Caco-2 (cell line): ENCODE results near the gene HOXB2. TPM values are rescaled to one million over a fixed set of nuclear protein-coding genes. Genes with fewer than 3 reads are reported as not detected.

Source experiments
- BruUV-seq: library from RNA; stranded (reverse); fragments of 400-500 nt; replicated peaks from 2 replicates; lab custom pipeline; 2021; lab: Mats Ljungman, UMichigan
- CTCF ChIA-PET: fragments of 300-600 bp; sonication (Branson Sonifier 250); formaldehyde crosslinking; loops from one replicate; lab custom pipeline; 2022; ENCODE audit warnings: antibody characterized with exemption; lab: Charles Lee
- POLR2A ChIA-PET: fragments of 300-600 bp; sonication (Branson Sonifier 250); formaldehyde crosslinking; loops from one replicate; lab custom pipeline; 2022; ENCODE audit warnings: antibody characterized with exemption; lab: Charles Lee
- DNase-seq, 2 experiments: peaks; one replicate each; pipeline versions ENCODE4 v3.0.0 to v3.0.0-alpha.2; 2020 to 2022
- H3K27me3 ChIP-seq: replicated peaks from 2 replicates; pipeline ENCODE4 v1.6.0; 2011; ENCODE audit warnings: low read length; ENCODE audit not compliant: control insufficient read depth, insufficient read depth
- H3K36me3 ChIP-seq: 2 replicates; pipeline ENCODE4 v1.5.1; 2011; ENCODE audit warnings: low read length; ENCODE audit not compliant: control insufficient read depth, insufficient read depth
- H3K4me1 ChIP-seq: fragments of 250-450 bp; sonication (Bioruptor Pico); 2 replicates; pipeline ENCODE4 v1.5.1; 2020; ENCODE audit warnings: mild to moderate bottlenecking
- H3K4me3 ChIP-seq: 2 replicates; pipeline ENCODE4 v1.5.1; 2011; ENCODE audit warnings: low read depth, mild to moderate bottlenecking, control low read depth, low read length
- H3K9me3 ChIP-seq: fragments of 250-450 bp; sonication (Bioruptor Pico); 2 replicates; pipeline ENCODE4 v1.5.1; 2020; ENCODE audit warnings: mild to moderate bottlenecking, moderate library complexity
- H3K27ac Mint-ChIP-seq: one replicate; pipeline ENCODE4 v1.8.0; 2022; ENCODE audit warnings: mixed read lengths; ENCODE audit not compliant: unreplicated experiment
- H3K27me3 Mint-ChIP-seq: one replicate; pipeline ENCODE4 v1.8.0; 2022; ENCODE audit warnings: mixed read lengths; ENCODE audit not compliant: insufficient read depth, unreplicated experiment
- H3K36me3 Mint-ChIP-seq: one replicate; pipeline ENCODE4 v1.8.0; 2022; ENCODE audit warnings: mild to moderate bottlenecking, mixed read lengths; ENCODE audit not compliant: insufficient read depth, unreplicated experiment
- H3K4me1 Mint-ChIP-seq: one replicate; pipeline ENCODE4 v1.8.0; 2022; ENCODE audit warnings: low read depth, mixed read lengths; ENCODE audit not compliant: unreplicated experiment
- H3K4me3 Mint-ChIP-seq: one replicate; pipeline ENCODE4 v1.8.0; 2022; ENCODE audit warnings: mild to moderate bottlenecking, moderate library complexity, mixed read lengths; ENCODE audit not compliant: unreplicated experiment
- H3K9me3 Mint-ChIP-seq: one replicate; pipeline ENCODE4 v1.8.0; 2022; ENCODE audit warnings: mixed read lengths; ENCODE audit not compliant: unreplicated experiment
- CTCF ChIP-seq, 2 experiments: fragments of 200-600 bp in 1 of 2; IDR thresholded peaks; 1 replicate in 1 of 2; 2 replicates in 1 of 2; pipeline versions ENCODE4 v1.5.1 to v1.8.0; 2011 to 2022; ENCODE audit warnings: antibody characterized with exemption in 1 of 2, control low read depth in 1 of 2, inconsistent platforms in 1 of 2, low read depth in 1 of 2, low read length in 1 of 2, mild to moderate bottlenecking in 1 of 2, moderate library complexity in 1 of 2; ENCODE audit not compliant: insufficient read depth in 1 of 2, severe bottlenecking in 1 of 2, unreplicated experiment in 1 of 2
- intact Hi-C: fragments of 100-400 bp; cut with micrococcal nuclease; formaldehyde crosslinking; loops from one replicate; pipeline ENCODE4 v1.10.0; 2022; ENCODE audit not compliant: unreplicated experiment
- total RNA-seq: library from RNA; stranded (reverse); gene quantifications from 2 replicates; pipeline ENCODE4 v1.2.3, GENCODE V29; 2022

HOXB2 gene
- total RNA-seq, 1 experiment from 2014 or later: 1.1 TPM

- Mint-ChIP-seq H3K27me3 (peaks cover 37% of the 10 kb centered on the region), H3K4me1 (peaks cover 22% of the 10 kb centered on the region), H3K27ac (no peak overlapping the region), H3K36me3 (no peaks in the 10 kb centered on the region), H3K4me3 (peak overlapping the region; percentile 2), H3K9me3 (no peaks in the 10 kb centered on the region)
- POLR2A ChIA-PET: no interaction called here
- no peak for TF ChIP-seq CTCF (IDR thresholded peaks at IDR 0.05; ENCODE audit: insufficient read depth in 1 of 2, low read depth in 1 of 2, low read length in 1 of 2, severe bottlenecking in 1 of 2, unreplicated experiment in 1 of 2)
- BruUV-seq: no TSS peak
- no peaks in the 10 kb centered on the region for H3K9me3 ChIP-seq
- H3K4me3 ChIP-seq: no peak overlapping the region
- peaks cover 12% of the 10 kb centered on the region for H3K27me3 ChIP-seq
- peaks cover 21% of the 10 kb centered on the region for H3K4me1 ChIP-seq
- CTCF ChIA-PET: interaction anchor here (0.9 to 2.8 kb wide), 8 partner anchors 9 to 253 kb away, joined by 3 to 13 read pairs (median 4); no protein-coding TSS in a partner anchor
- no peaks in the 10 kb centered on the region for H3K36me3 ChIP-seq
- intact Hi-C loops: no loop called here
- DNase-seq: no peak
Measured at GRCh38 chr17:48588528-48588927, 43.6 kb upstream of the HOXB2 start.

- no peak for TF ChIP-seq CTCF (IDR thresholded peaks at IDR 0.05; ENCODE audit: insufficient read depth in 1 of 2, low read depth in 1 of 2, low read length in 1 of 2, severe bottlenecking in 1 of 2, unreplicated experiment in 1 of 2)
Measured at GRCh38 chr17:48588074-48588415, 43.1 kb upstream of the HOXB2 start.

DNA sequence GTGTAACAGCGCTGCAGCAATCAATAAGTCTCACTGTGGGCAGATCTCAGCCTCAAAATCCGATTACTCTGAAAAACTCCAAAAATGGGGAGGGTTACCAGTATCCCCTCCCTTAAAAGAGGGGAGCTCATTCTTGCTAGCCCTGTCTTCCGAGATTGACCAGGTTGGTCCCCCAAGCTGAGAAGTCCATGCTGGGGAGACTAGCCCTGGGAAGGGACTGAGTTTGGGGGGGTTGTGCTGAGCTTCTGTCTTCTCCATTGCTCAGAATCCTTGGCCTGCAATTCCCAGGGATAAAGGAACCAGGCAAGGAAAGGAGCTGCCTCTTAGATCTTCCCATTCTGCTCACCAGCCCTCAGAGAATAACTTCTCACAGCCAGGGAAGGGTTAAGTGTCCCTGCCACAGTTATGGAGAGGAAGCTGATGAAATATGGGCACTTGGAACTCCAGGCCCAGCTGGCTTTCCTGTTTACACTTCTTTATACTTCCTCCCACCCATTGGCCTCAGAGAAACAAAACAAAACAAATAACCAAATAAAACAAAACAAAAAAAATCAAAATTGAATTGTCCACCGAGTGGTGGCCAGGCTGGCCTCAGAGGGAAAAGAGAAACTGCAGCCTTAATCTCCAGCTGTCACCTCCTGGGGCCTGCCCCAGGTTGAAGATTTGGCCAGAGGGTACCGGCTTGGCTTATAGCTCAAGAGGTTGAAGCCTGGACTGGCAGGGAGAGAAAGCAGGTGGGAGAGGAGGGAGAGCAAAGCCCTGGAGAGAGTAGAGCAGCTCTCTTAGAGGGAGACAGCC is 42.6 kb upstream of the HOXB2 start:
- H3K4me1 Mint-ChIP-seq: peaks cover 22% of the 10 kb centered on the region
- Histone ChIP-seq H3K27me3 (peaks cover 12% of the 10 kb centered on the region), H3K4me1 (peaks cover 21% of the 10 kb centered on the region), H3K36me3 (no peaks in the 10 kb centered on the region), H3K4me3 (no peak overlapping the region), H3K9me3 (no peaks in the 10 kb centered on the region)
- H3K4me3 Mint-ChIP-seq: no peak overlapping the region
- TF ChIP-seq CTCF (IDR thresholded peaks at IDR 0.05; ENCODE audit: insufficient read depth in 1 of 2, low read depth in 1 of 2, low read length in 1 of 2, severe bottlenecking in 1 of 2, unreplicated experiment in 1 of 2): no peak
- H3K27me3 Mint-ChIP-seq: peaks cover 37% of the 10 kb centered on the region
- ChIA-PET POLR2A (no interaction called here), CTCF (interaction anchor here (0.6 to 2.8 kb wide), 9 partner anchors 9 to 252 kb away, joined by 3 to 13 read pairs (median 3); no protein-coding TSS in a partner anchor)
- DNase-seq: no peak
- H3K36me3 Mint-ChIP-seq: no peaks in the 10 kb centered on the region
- H3K27ac Mint-ChIP-seq: no peak overlapping the region
- no TSS peak for BruUV-seq
- intact Hi-C loops: no loop called here
- no peaks in the 10 kb centered on the region for H3K9me3 Mint-ChIP-seq

More at GRCh38 chr17:48588074-48588415, 43.1 kb upstream of the HOXB2 start:
- no peaks in the 10 kb centered on the region for H3K36me3 Mint-ChIP-seq
- Histone ChIP-seq H3K36me3 (no peaks in the 10 kb centered on the region), H3K9me3 (no peaks in the 10 kb centered on the region), H3K27me3 (peaks cover 12% of the 10 kb centered on the region), H3K4me3 (no peak overlapping the region), H3K4me1 (peaks cover 21% of the 10 kb centered on the region)
- intact Hi-C loops: no loop called here
- peaks cover 22% of the 10 kb centered on the region for H3K4me1 Mint-ChIP-seq
- H3K27ac Mint-ChIP-seq: no peak overlapping the region
- no peaks in the 10 kb centered on the region for H3K9me3 Mint-ChIP-seq
- H3K27me3 Mint-ChIP-seq: peaks cover 37% of the 10 kb centered on the region
- DNase-seq: no peak
- ChIA-PET CTCF (interaction anchor here (0.7 to 2.8 kb wide), 8 partner anchors 8 to 252 kb away, joined by 3 to 13 read pairs (median 4); no protein-coding TSS in a partner anchor), POLR2A (no interaction called here)
- no peak overlapping the region for H3K4me3 Mint-ChIP-seq
- BruUV-seq: no TSS peak
